ENCODE data around the gene SORCS3.
A peak's percentile ranks its signal among the peaks of the same experiment; 100 is the strongest.

The SORCS3 gene

GRCh38 chr10:104641187-104641936 is at the start of gene SORCS3:
SORCS3 (plus strand) TSS chr10:104641290.
- no peak within 1 kb of the TSS for H3K4me3 ChIP-seq (ENCODE audit: low read length)
- no peak for TF ChIP-seq CTCF (IDR thresholded peaks at IDR 0.05; ENCODE audit: insufficient read depth, low read depth, low read length, missing control alignments)
- DNase-seq (ENCODE audit: low read depth) = peak; percentile 5

GRCh38 chr10:104591441-104591840 is 49.6 kb upstream of the SORCS3 start:
- H3K4me3 ChIP-seq (ENCODE audit: low read length) = no peak overlapping the region
- DNase-seq (ENCODE audit: low read depth) = no peak
- no peak for TF ChIP-seq CTCF (IDR thresholded peaks at IDR 0.05; ENCODE audit: insufficient read depth, low read depth, low read length, missing control alignments)

- no peak overlapping the region for H3K4me3 ChIP-seq (ENCODE audit: low read length)
- no peak for TF ChIP-seq CTCF (IDR thresholded peaks at IDR 0.05; ENCODE audit: insufficient read depth, low read depth, low read length, missing control alignments)
Observed at GRCh38 chr10:104601166-104601565, 39.9 kb upstream of the SORCS3 start.

GRCh38 chr10:104608091-104608828 is 32.8 kb upstream of the SORCS3 start:
- no peak for DNase-seq (ENCODE audit: low read depth)
- H3K4me3 ChIP-seq (ENCODE audit: low read length) = no peak overlapping the region
- TF ChIP-seq CTCF (IDR thresholded peaks at IDR 0.05; ENCODE audit: insufficient read depth, low read depth, low read length, missing control alignments) = no peak

More at GRCh38 chr10:104601166-104601565, 39.9 kb upstream of the SORCS3 start:
- no peak for DNase-seq (ENCODE audit: low read depth)

DNA sequence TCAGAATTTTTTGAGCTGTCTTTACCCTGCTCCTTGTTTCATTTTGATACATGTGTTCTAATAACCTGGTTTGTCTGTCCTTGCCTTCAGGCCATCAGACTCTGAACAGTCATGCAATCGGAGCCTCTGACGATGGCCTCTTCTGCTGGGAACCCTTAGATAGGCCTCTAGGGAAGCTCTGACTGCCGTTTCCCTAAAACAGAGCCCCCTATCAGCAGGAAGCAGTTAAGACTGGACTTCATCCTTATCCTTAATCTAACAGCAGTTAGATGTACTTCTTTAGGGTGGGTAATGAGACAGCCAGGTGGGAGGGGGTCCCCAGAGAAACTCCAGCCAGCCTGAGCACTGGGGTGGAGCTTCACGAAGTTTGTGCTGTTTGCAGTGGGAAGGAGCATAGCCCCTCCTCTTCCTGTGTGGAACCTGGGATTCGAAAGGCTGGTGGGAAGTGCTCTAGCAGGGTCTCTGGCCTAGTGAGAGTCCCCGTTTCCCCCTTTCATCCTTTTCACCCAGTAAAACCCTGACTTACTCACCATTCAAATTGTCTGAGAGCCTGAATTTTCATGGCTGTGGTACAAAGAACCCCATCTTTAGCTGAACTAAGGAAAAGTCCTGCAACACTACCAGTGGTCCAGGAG is 28.4 kb upstream of the SORCS3 start:
- TF ChIP-seq CTCF (IDR thresholded peaks at IDR 0.05; ENCODE audit: insufficient read depth, low read depth, low read length, missing control alignments) = no peak
- no peak for DNase-seq (ENCODE audit: low read depth)
- no peak overlapping the region for H3K4me3 ChIP-seq (ENCODE audit: low read length)

GRCh38 chr10:104613406-104613805 is 27.7 kb upstream of the SORCS3 start:
- H3K4me3 ChIP-seq (ENCODE audit: low read length) = no peak overlapping the region
- DNase-seq (ENCODE audit: low read depth) = no peak
- TF ChIP-seq CTCF (IDR thresholded peaks at IDR 0.05; ENCODE audit: insufficient read depth, low read depth, low read length, missing control alignments) = no peak

Data from epithelial cell of esophagus (primary cell).